Measurements from ENCODE around the gene NRN1L.
"Not testable (repeated sequence)": the region's sequence is repeated elsewhere in the genome, so short reads cannot be mapped to it uniquely, and the experiment has no call there.

Gene NRN1L

DNA sequence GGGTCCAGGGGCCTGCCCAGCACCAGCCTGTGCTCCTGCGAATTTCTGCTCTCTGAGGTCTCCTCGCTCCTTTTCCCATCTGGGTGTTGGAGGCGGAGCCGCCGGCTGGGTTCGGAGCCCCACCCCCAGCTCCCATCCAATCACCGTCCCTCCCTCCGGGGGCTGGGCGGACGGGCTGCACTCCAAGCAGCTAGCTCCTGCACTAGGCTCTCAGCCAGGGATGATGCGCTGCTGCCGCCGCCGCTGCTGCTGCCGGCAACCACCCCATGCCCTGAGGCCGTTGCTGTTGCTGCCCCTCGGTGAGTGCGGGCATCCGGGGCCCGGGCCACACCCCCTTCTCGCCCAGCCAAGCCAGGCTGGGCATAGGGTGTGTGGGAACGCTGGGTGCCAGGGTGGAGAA lies at the start of gene NRN1L:
TSS of gene NRN1L (plus strand) at position 202 of the 400 bp plus-strand sequence. CDS start at position 221, 19 bp downstream.
- no peak for DNase-seq (ENCODE audit: low read depth in 2 of 3, low spot score in 2 of 3)

DNA sequence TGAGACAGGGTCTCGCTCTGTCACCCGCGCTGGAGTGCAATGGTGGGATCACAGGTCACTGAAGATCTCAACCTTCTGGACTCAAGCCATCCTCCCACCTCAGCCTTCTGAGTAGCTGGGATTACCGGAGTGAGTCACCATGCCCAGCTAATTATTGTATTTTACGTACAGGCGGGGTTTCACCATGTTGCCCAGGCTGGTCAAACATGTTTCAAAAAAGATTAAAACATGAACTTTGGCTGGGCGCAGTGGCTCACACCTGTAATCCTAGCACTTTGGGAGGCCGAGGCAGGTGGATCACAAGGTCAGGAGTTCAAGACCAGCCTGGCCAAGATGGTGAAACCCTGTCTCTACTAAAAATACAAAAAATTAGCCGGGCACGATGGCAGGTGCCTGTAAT lies 47.5 kb upstream of the NRN1L start:
- DNase-seq (ENCODE audit: low read depth in 2 of 3, low spot score in 2 of 3): not testable (repeated sequence)

DNA sequence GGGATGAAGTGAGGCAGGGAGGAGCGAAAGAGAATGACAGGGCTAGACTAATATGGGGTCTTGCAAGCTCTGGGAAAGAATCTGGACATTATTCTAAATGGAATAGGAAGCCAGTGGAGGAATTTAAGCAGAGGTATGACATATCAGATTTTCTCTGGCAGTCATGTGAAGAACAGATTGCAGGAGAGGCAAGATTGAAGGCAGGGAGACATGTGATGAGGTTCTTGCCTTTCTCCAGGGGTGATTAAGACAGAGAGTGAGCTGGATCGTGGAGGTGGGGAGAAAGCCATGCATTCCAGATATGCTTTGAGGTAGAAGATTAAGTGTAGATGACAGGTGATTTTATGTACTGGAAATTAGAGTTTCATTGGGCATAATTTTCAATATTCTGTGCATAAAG lies 46.9 kb upstream of the NRN1L start:
- no peak for DNase-seq (ENCODE audit: low read depth in 2 of 3, low spot score in 2 of 3)

DNA sequence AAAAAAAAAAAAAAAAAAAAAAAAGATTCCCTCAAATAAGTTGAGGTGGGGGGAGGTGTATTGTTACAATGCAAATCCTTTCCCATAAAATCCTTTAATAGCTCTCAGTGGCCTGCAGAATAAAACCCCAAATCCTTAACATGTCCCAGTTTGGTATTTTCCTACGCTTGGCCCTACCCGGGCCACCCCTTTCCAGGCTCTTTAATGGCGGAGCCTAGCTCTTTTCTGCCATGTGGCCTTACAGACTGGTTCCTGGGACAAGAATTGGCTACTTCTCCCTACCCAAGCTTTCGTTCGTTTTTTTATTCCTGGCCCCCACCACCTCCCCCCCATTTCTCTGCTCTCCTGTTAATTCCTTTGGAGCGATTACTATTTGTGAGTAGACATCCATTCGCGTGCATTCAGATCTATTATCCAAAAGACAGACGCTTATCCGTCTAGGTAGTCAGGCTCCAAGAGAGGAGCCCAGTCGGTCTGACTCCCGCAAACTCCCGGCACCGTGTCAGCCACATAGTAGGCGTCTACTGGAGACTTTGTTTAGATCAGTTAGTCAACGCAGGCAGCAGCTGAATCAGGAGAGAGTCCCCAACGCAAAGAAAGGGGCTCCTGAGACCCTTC lies 43.4 kb upstream of the NRN1L start:
- DNase-seq (ENCODE audit: low read depth in 2 of 3, low spot score in 2 of 3): no peak

DNA sequence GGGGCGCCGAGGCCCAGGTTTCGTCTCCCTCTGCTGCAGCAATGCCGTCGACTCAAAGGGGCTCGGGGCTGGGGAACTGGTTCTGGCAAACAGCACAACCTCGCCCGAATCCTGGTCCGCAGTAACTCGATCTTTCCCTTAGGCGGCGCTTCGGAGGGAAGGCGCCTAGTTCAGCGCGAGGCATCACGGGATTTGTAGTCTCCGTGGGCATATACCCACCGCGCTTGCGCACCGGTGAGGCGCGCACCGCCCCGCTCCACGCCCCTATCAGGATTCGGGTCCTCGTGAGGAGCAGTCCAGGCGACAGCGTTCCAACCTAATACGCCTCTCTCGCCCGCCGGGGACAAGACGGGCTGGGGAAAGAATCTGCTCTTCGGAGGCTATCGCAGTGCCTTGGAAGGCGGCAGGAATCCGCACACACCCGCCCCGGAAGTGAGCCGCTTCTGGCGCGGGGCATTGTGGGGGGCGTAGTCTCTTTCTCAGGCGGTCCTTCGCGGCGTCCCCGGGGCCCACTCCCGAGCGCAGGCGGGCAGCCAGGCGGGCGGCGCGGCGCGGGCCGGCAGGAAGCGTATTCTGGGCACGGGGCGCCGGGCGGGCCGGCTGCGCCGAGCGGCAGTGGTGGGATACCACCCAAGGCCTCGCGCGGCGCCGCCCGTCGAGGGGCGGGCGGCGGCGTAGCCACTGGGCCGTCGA lies 42.7 kb upstream of the NRN1L start, which contains the start of gene THAP11:
TSS of gene THAP11 (plus strand) at position 505 of the 693 bp plus-strand sequence. CDS start 235 bp downstream, outside the sequence.
- peak; percentile 84 to 90 (median 87) for DNase-seq (ENCODE audit: low read depth in 2 of 3, low spot score in 2 of 3)

DNA sequence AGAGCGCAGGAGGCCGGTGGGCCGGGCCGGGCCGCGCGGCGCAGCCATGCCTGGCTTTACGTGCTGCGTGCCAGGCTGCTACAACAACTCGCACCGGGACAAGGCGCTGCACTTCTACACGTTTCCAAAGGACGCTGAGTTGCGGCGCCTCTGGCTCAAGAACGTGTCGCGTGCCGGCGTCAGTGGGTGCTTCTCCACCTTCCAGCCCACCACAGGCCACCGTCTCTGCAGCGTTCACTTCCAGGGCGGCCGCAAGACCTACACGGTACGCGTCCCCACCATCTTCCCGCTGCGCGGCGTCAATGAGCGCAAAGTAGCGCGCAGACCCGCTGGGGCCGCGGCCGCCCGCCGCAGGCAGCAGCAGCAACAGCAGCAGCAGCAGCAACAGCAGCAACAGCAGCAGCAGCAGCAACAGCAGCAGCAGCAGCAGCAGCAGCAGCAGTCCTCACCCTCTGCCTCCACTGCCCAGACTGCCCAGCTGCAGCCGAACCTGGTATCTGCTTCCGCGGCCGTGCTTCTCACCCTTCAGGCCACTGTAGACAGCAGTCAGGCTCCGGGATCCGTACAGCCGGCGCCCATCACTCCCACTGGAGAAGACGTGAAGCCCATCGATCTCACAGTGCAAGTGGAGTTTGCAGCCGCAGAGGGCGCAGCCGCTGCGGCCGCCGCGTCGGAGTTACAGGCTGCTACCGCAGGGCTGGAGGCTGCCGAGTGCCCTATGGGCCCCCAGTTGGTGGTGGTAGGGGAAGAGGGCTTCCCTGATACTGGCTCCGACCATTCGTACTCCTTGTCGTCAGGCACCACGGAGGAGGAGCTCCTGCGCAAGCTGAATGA lies 42.0 kb upstream of the NRN1L start:
- peak; percentile 37 to 42 (median 41) for DNase-seq (ENCODE audit: low read depth in 2 of 3, low spot score in 2 of 3)

DNA sequence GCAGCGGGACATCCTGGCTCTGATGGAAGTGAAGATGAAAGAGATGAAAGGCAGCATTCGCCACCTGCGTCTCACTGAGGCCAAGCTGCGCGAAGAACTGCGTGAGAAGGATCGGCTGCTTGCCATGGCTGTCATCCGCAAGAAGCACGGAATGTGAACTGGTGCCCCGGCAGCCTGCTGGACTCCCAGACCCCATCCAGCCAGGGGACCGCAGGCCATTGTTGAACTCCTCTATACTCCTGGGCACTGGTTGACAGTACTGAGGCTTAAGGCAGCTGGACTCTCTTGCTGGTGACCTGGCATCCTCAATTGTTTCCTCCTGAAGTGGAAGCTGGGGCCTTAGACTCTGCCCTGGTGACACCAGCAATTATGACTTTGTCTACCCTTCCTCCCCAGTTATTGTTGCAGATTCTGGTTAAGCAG lies 41.3 kb upstream of the NRN1L start:
- peak in 1 of 3 experiments; percentile 7 for DNase-seq (ENCODE audit: low read depth in 2 of 3, low spot score in 2 of 3)

DNA sequence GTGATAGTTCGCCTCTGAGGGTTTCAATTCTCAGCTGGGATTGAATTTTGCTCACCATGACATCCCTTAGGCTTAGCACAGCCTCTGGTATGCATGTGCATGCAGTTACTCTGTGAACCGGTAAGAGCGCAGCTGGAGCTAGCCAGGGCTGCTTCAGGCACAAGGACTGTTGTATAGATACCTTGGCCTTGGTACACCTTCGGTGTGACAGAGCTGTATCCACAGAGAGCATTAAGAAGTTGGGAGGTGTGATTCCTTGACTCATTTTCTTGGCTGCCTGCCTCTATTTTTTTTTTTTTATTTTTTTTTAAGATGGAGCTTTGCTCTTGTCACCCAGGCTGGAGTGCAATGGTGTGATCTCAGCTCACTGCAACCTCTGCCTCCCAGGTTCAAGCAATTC lies 40.2 kb upstream of the NRN1L start:
- DNase-seq (ENCODE audit: low read depth in 2 of 3, low spot score in 2 of 3): no peak

DNA sequence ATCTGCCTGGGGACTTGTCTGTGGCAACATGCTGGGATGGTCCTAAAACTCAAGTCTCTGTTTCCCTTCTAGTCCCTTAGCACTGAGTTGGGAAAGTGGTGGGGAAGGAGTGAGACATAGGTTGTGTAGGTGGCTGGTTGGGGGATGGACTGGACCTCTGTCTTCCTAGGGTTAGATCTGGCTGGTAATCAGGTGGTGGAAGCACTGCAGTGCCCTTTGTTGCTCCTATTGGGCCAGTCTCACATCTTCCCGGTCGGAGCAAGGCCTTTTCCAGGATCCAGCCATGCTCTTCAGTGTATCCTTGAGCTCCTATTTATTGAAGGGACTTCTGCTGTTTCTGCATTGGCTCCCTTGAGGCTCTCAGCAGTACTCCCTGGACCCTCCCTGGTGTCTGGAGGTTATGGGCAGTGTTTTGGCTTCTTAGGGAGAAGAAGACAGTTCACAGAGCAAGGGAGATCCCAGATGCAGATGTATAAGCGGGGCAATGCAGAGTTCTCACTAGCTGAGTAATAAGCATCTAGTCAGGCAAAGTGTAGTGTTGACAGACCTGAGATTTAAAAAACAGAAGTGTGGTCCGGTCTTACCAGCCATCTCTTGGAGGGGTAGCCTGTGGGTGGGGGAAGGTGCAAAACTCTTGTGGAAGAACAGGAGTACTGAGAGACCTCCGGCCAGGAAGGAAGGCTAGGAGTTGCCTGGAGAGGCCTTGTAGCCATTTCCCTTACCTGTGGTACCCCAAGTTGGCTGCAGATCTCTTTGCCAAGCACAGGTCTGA lies 39.2 kb upstream of the NRN1L start:
- DNase-seq (ENCODE audit: low read depth in 2 of 3, low spot score in 2 of 3): no peak

DNA sequence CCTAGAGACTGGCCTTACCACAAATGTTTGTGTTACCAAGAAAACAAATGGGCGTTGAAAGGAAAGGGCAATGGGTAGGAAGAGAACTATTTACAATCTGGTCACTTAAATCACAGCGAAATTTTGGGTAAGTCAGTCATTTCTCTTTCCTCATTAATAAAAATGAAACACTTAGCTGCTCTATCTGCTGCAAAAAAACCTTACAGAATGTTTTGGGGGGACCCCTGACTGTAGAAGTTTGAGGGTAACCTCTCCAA lies 38.7 kb upstream of the NRN1L start:
- no peak for DNase-seq (ENCODE audit: low read depth in 2 of 3, low spot score in 2 of 3)

DNA sequence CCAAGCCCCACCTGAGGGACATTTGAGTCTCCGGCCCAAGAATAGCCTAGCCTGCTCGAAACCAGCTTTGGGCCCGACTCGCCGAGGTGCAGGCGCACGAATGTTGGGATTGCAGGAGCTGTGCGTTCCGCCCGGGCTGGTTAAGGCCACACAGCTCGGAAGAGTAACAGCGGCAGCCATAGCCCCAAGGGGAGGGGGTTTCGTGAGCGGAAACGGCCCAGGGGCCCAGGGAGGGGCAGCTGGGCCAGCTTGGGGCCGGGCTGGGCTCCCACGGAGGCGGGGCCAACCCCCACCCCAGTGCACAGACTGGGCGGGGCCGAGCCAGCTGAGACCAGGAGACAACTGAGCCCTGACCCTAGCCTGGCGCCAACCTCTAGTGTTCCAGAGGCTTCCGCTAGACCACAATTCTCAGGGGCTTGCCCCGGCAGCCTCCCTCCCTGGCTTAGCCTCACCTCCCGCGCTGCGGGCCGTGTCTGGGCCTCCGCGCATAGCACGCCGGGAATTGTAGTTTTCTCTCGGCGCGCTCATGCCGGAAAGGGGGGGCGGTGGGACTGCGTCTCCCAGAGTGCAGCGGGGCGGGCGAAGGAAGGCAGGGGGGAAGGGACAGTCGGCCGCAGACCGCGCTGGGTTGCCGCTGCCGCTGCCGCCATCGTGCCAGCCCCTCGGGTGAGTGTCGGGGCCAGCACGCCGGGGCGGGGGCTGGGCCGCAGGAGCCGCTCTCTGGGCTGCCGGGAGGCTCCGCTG lies 38.2 kb upstream of the NRN1L start, which contains the start of gene NUTF2:
TSS of gene NUTF2 (plus strand) at position 614 of the 744 bp plus-strand sequence. CDS start 18,198 bp downstream, outside the sequence.
- peak; percentile 88 to 92 (median 90) for DNase-seq (ENCODE audit: low read depth in 2 of 3, low spot score in 2 of 3)

DNA sequence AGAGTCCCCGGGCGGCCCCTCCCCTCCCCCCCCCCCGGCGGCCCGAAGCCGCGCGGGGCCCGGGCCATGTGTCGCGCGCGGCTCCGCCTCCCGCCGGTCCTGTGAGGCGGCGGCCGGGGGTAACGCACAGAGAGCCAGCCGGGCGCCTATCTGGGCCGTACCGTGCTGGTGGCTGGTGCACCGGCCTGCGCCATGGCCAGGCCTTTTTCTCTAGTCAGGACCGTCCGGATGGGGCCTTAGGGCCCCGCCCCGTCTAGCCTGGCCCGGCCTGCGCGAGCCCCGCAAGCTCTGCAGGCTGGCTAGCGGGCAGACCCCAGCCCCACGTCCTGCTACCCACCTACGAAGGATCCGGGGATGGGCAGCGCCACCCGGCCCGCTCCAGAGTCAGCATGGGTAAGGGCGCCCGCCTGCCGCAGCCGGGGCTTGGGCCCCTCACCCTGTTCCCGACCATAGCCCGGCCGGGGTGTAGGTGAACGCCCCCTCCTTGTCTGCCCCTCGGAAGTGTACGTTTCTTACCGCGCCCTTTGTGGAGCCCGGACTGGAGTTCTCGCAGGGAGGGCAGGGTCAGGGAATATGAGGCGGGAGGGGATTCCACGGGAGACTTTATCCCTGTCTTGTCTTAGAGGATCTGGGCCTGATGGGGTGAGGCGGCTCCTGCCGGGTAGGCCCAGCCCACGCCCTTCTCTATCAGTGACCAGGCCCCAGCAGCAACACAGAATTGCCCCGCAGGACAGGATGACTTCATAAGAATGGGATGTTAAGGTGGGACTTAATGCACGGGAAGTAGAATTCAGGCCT lies 37.4 kb upstream of the NRN1L start, which contains the start of gene CENPT:
TSS of gene CENPT (minus strand) at position 630 of the 798 bp plus-strand sequence. CDS start 13,834 bp downstream, outside the sequence.
- peak in 2 of 3 experiments; percentile 22 to 31 for DNase-seq (ENCODE audit: low read depth in 2 of 3, low spot score in 2 of 3)

DNA sequence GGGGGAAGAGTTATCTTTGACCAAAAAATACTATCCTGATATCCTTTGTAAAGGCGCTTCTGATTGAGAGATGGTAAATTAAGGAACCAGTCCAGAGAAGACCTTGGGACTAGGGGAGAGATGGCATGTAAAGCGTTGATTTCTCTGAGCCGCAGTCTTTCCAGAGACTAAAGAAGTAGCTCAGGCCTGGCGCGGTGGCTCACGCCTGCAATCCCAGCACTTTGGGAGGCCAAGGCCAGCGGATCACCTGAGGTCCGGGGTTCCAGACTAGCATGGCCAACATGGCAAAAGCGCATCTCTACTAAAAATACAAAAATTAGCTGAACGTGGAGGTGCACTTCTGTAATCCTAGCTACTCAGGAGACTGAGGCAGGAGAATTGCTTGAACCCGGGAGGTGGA lies 36.6 kb upstream of the NRN1L start:
- no peak for DNase-seq (ENCODE audit: low read depth in 2 of 3, low spot score in 2 of 3)

DNA sequence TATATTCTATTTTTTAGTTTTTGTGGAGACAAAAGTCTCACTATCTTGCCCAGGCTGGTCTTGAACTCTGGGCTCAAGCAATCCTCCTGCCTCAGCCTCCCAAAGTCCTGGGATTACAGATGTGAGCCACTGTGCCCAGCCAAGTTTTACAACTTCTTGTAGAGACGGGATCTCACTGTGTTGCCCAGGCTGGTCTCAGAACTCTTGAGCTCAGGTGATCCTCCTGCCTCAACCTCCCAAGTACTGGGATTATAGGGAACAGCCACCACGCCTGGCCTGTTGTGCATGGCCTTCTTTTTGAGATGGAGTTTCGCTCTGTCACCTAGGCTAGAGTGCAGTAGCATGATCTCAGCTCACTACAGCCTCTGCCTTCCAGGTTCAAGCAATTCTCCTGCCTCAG lies 31.0 kb upstream of the NRN1L start:
- DNase-seq (ENCODE audit: low read depth in 2 of 3, low spot score in 2 of 3): no peak

DNA sequence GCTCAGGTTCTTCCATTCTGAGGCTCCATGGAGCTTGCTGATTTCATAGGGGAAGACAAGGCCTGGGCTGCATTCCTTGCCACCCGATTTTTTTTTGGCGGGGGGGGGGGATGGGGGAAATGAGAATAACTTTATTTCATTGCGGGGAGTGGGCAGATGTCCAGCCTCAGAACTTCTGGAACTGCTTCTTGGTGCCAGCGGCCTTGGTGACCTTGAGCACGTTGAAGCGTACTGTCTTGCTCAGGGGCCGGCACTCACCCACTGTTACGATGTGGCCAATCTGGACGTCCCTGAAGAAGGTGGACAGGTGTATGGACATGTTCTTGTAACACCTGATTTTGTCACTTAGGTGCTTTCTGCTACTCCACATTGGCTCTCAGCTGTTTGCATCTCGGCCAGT lies 28.9 kb upstream of the NRN1L start:
- no peak for DNase-seq (ENCODE audit: low read depth in 2 of 3, low spot score in 2 of 3)

DNA sequence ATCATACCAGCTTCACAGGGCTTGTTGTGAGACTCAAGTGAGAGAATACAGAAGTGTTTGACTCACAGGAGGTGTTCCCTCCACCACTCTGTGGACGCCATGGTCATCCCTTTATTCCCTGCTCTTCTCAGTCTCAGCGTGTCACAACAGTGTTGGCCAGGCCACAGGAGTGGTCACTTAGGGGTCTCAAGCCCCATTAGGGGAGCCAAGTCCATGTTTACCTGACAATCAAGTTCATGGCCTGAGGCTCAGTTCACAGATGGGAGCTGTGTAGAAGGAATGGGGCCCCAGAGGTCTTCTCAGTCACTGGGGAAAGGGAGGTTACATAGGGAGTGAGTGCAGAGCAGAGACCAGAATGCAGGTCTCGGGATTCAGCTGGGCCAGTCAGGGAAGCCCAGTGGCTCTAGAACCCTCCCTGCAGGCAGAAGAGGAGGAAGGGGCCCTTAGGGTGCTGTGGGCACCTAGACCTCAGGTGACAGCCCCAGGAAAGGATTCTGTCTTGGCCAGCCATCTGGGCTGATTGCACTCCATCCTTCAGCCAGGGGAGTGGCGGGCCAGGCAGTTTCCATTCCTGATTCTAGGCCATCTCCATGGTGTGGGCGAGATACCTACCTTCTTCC lies 27.6 kb upstream of the NRN1L start:
- DNase-seq (ENCODE audit: low read depth in 2 of 3, low spot score in 2 of 3): no peak

DNA sequence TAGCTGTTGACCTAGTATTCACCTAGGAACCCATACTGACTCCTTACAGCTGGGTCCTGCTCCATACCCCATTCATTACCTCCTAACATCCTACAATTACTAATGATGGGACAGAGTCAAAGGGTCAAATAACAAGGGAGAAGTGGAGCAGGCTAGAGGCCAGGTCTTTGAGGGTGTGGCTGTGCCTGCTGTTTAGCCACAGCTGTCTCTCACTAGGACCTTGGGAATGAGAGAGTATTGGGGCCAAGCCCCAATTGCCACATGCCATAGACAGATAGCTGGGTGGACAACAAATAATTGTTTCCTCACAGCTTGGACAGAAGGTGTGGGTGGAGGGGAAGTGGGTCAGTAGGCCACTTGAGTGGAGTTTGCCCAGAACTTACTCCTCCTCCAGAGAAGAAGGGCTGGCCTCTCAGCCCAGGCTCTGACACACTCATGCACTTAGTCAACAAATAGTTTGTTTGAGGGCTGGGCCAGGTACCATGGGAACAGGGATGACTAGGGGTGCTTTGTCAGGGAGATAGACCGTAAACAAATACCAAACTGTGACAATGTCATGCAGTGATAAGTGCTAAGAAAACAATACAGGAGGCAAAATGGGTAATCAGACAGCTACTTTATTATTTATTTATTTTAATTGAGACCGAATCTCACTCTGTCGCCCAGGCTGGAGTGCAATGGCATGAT lies 27.0 kb upstream of the NRN1L start:
- DNase-seq (ENCODE audit: low read depth in 2 of 3, low spot score in 2 of 3): no peak

DNA sequence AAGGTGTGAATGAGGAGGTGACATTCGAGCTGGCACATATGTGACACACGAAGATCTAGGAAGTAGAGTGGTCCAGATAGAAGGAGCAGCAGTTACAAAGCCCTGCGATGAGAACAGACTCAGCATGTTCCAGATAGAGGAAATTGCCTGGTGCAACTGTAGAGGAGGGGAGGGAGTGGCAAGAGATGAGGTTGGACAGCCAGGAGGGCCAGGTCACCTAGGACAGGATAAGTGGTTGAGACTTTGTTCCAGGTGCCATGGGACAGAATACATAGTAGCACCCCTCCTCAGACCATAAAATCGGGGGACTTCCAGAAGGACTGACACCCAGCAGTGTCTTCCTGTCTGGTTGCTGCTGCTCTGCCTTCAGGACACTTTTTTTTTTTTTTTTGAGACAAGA lies 26.2 kb upstream of the NRN1L start:
- DNase-seq (ENCODE audit: low read depth in 2 of 3, low spot score in 2 of 3): no peak

All from activated CD8-positive, alpha-beta memory T cell treated with anti-CD3 and anti-CD28 coated beads for 48 hours (primary cell).